Measurements from ENCODE around the gene NELL1. TPM values are rescaled to one million over a fixed set of nuclear protein-coding genes. Genes with fewer than 3 reads are reported as not detected.

The NELL1 gene
- total RNA-seq, 1 donor from 2014 or later, result not detected

DNA sequence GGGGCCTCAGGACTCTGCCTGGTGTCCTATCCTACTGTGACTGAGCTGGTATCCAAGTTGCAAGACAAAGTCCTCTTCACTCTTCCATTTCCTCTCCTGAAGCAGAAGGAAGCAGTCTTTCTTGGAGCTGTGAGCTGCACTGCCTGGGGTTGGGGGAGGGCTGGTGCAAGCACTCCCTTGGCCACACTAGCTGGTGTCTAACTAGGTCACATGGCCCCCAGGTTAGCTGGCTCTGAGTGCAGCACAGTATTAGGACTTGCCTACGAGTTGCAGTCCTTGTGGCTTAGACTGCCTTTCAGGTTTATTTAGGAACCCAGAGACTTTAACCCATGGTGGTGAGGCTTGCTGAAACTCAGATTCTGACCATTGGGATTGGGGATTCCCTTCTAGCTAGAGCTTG lies 138.9 kb downstream of the NELL1 start:
- Histone ChIP-seq H3K4me1 (no peaks in the 10 kb centered on the region), H3K27me3 (no peaks in the 10 kb centered on the region), H3K27ac (no peak overlapping the region), H3K36me3 (no peaks in the 10 kb centered on the region), H2AFZ (replicated peaks) (peak overlapping the region; percentile 63), H3K4me2 (no peak overlapping the region), H3K4me3 (no peak overlapping the region), H4K20me1 (ENCODE audit: low read depth) (no peaks in the 10 kb centered on the region), H3K9me3 (ENCODE audit: low read depth) (no peaks in the 10 kb centered on the region), H3K9ac (no peak overlapping the region), H3K79me2 (ENCODE audit: low read depth) (no peaks in the 10 kb centered on the region), H3F3A (ENCODE audit: low read depth) (no peaks in the 10 kb centered on the region)
- DNase-seq (ENCODE audit: low spot score), result no peak
- H3K27ac Mint-ChIP-seq, result no peak overlapping the region
- peaks cover 22% of the 10 kb centered on the region for H3K9me3 Mint-ChIP-seq
- no peaks in the 10 kb centered on the region for H3K27me3 Mint-ChIP-seq (ENCODE audit: insufficient read depth, low read depth)
- no peak for TF ChIP-seq EZH2phosphoT487 (IDR thresholded peaks at IDR 0.05)
- TF ChIP-seq, protein P1, sequence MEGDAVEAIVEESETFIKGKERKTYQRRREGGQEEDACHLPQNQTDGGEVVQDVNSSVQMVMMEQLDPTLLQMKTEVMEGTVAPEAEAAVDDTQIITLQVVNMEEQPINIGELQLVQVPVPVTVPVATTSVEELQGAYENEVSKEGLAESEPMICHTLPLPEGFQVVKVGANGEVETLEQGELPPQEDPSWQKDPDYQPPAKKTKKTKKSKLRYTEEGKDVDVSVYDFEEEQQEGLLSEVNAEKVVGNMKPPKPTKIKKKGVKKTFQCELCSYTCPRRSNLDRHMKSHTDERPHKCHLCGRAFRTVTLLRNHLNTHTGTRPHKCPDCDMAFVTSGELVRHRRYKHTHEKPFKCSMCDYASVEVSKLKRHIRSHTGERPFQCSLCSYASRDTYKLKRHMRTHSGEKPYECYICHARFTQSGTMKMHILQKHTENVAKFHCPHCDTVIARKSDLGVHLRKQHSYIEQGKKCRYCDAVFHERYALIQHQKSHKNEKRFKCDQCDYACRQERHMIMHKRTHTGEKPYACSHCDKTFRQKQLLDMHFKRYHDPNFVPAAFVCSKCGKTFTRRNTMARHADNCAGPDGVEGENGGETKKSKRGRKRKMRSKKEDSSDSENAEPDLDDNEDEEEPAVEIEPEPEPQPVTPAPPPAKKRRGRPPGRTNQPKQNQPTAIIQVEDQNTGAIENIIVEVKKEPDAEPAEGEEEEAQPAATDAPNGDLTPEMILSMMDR (IDR thresholded peaks at IDR 0.05), result no peak
- TF ChIP-seq EZH2 (IDR thresholded peaks at IDR 0.05), result no peak
- no peak overlapping the region for H3K4me3 Mint-ChIP-seq
- peaks cover 2% of the 10 kb centered on the region for H3K36me3 Mint-ChIP-seq
- no peaks in the 10 kb centered on the region for H3K4me1 Mint-ChIP-seq

DNA sequence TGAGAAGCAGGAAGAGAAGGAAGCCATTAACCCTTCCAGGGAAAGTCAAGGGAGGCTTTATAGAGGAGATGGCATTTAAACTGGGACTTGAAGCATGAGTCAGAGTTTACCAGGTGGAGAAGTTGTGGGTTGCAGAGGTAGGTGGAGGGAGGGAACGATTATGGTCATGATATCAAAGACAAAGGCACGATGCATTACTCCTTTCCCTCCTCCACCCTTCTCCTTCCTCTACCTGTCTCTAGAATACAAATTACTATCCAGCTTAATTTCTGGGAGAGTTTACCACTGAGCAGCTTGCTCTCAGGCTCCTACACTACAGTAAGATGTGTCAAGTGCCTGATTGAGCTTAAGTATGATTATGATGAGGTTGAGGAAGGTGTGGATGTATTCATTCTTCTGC lies 151.7 kb downstream of the NELL1 start:
- Histone ChIP-seq H3K36me3 (no peaks in the 10 kb centered on the region), H3K4me3 (no peak overlapping the region), H3K79me2 (ENCODE audit: low read depth) (no peaks in the 10 kb centered on the region), H3K9ac (no peak overlapping the region), H3K27ac (no peak overlapping the region), H4K20me1 (ENCODE audit: low read depth) (no peaks in the 10 kb centered on the region), H3K4me1 (no peaks in the 10 kb centered on the region), H3K4me2 (no peak overlapping the region), H3K9me3 (ENCODE audit: low read depth) (no peaks in the 10 kb centered on the region), H3K27me3 (no peaks in the 10 kb centered on the region), H2AFZ (replicated peaks) (no peak overlapping the region), H3F3A (ENCODE audit: low read depth) (no peaks in the 10 kb centered on the region)
- Mint-ChIP-seq H3K4me1 (no peaks in the 10 kb centered on the region), H3K27me3 (ENCODE audit: insufficient read depth, low read depth) (no peaks in the 10 kb centered on the region), H3K27ac (no peak overlapping the region), H3K36me3 (no peaks in the 10 kb centered on the region), H3K9me3 (no peaks in the 10 kb centered on the region), H3K4me3 (no peak overlapping the region)
- TF ChIP-seq EZH2 (IDR thresholded peaks at IDR 0.05) (no peak), EZH2phosphoT487 (IDR thresholded peaks at IDR 0.05) (no peak)
- TF ChIP-seq, protein P1 (IDR thresholded peaks at IDR 0.05), result no peak
- no peak for DNase-seq (ENCODE audit: low spot score)

DNA sequence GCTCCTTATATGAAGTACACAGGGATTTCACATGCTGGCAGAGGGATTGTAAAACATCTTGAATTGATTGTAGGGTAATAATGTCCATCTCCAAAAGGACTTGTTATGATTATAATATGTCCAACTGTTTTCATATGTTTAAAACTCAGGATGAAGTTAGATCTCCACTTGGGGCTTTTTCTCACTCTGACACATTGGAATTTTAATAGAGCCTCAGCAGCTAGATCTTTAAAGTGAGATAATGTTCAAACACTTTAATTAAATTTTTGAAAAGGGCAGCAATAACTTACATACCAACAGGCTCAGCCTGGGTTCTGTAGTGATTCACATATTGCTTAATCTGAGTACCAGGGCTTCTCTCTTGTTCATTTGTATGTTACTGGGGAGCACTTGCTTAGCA lies 152.1 kb downstream of the NELL1 start:
- Histone ChIP-seq H3K9ac (no peak overlapping the region), H3K79me2 (ENCODE audit: low read depth) (no peaks in the 10 kb centered on the region), H3K4me3 (no peak overlapping the region), H3K9me3 (ENCODE audit: low read depth) (no peaks in the 10 kb centered on the region), H4K20me1 (ENCODE audit: low read depth) (no peaks in the 10 kb centered on the region), H3F3A (ENCODE audit: low read depth) (no peaks in the 10 kb centered on the region), H2AFZ (replicated peaks) (no peak overlapping the region), H3K4me1 (no peaks in the 10 kb centered on the region), H3K36me3 (no peaks in the 10 kb centered on the region), H3K4me2 (no peak overlapping the region), H3K27me3 (no peaks in the 10 kb centered on the region), H3K27ac (no peak overlapping the region)
- no peaks in the 10 kb centered on the region for H3K36me3 Mint-ChIP-seq
- H3K9me3 Mint-ChIP-seq, result no peaks in the 10 kb centered on the region
- no peaks in the 10 kb centered on the region for H3K4me1 Mint-ChIP-seq
- DNase-seq (ENCODE audit: low spot score), result no peak
- H3K27me3 Mint-ChIP-seq (ENCODE audit: insufficient read depth, low read depth), result no peaks in the 10 kb centered on the region
- TF ChIP-seq, protein P1 (IDR thresholded peaks at IDR 0.05), result no peak
- TF ChIP-seq EZH2 (IDR thresholded peaks at IDR 0.05), result no peak
- no peak for TF ChIP-seq EZH2phosphoT487 (IDR thresholded peaks at IDR 0.05)
- H3K4me3 Mint-ChIP-seq, result no peak overlapping the region
- no peak overlapping the region for H3K27ac Mint-ChIP-seq

All from neural progenitor cell (in vitro differentiated cells).